ENCODE measurements around the gene RNF38.
"Not testable (repeated sequence)": the region's sequence is repeated elsewhere in the genome, so short reads cannot be mapped to it uniquely, and the experiment has no call there.

The RNF38 gene

DNA sequence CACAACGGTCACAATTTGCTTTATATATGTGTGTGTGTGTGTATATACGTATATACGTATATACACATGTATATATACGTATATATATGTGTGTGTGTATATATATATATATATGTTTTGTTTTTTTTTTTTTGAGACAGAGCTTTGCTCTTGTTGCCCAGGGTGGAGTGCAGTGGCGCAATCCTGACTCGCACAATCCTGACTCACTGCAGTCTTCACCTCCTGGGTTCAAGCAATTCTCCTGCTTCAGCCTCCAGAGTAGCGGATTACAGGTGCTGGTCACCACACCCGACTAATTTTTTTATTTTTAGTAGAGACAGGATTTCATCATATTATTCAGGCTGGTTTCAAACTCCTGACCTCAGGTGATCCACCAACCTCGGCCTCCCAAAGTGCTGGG is 3.1 kb downstream of the RNF38 start:
- Histone ChIP-seq H3K9me3 (ENCODE audit: control insufficient read depth, insufficient read depth, low read length) (no peaks in the 10 kb centered on the region), H3K36me3 (ENCODE audit: insufficient read depth, low read length) (0 out of 2 replicates have a peak, but pooled peaks cover 2% of the 10 kb centered on the region), H3K4me1 (ENCODE audit: insufficient read depth, low read length) (peaks cover 11% of the 10 kb centered on the region; the same call in 1 of the 2 replicates)

DNA sequence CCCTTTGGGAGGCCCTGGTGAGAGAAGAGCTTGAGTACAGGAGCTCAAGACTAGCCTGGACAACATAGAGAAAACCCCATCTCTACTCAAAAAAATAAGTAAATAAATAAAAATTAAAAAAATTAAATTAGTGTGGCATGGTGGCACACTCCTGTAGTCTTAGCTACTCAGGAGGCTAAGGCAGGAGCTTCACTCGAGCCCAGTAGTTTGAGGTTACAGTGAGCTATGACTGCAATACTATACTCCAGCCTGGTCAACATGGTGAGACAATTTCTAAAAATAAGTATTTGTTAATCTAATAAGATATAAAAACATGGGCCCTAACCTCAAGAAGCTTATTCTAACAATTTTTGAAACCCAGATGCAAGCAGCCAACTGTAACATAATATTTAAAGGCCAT is 7.6 kb downstream of the RNF38 start:
- Histone ChIP-seq H3K4me1 (ENCODE audit: insufficient read depth, low read length) (peaks cover 15% of the 10 kb centered on the region; the same call in 1 of the 2 replicates), H3K36me3 (ENCODE audit: insufficient read depth, low read length) (0 out of 2 replicates have a peak, but pooled peaks cover 2% of the 10 kb centered on the region), H3K9me3 (ENCODE audit: control insufficient read depth, insufficient read depth, low read length) (no peaks in the 10 kb centered on the region), H3K9ac (ENCODE audit: low read depth, low read length) (no peak overlapping the region)

More for the DNA sequence above, 3.1 kb downstream of the RNF38 start:
- H3K9ac ChIP-seq (ENCODE audit: low read depth, low read length), result no peak overlapping the region

DNA sequence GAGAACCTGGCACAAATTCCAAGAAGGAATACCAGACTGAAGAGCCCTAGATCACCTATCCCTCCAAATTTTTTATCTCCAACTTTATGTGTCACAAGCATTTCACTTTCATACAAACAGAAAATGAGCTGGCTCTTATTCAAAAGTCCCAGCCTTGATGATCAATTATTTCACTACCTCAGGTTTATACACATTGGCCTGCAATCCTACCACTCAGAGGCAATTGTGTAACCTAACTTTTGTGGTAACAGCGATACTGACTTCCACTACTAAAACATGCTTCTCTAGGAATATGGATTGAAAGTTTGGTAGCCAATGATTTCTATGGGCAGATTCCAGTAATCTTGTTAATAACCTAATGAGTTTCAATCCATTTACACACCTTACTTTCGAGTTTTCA is 10.5 kb downstream of the RNF38 start:
- Histone ChIP-seq H3K36me3 (ENCODE audit: insufficient read depth, low read length) (no peaks in the 10 kb centered on the region), H3K9me3 (ENCODE audit: control insufficient read depth, insufficient read depth, low read length) (no peaks in the 10 kb centered on the region), H3K4me1 (ENCODE audit: insufficient read depth, low read length) (peaks cover 15% of the 10 kb centered on the region; the same call in 1 of the 2 replicates), H3K9ac (ENCODE audit: low read depth, low read length) (no peak overlapping the region)

DNA sequence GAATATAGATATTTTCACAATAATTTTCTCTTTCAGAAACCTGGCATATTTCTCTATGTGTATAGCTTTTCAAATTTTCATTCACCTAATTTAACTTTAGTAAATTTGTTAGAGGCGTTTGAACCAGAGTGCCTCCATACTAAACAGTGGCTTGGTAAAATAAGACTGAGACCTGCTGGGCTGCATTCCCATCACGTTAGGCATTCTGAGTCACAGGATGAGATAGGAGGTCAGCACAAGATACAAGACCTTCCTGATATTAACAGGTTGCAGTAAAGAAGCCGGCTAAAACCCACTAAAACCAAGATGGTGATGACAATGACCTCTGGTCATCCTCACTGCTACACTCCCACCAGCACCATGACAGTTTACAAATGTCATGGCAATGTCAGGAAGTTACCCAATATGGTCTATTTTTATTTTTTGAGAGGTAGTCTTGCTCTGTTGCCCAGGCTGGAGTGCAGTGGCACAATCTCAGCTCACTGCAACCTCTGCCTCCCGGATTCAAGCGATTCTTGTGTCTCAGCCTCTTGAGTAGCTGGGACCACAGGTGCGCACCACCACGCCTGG is 13.6 kb downstream of the RNF38 start:
- peaks cover 18% of the 10 kb centered on the region; the same call in 1 of the 2 replicates for H3K4me1 ChIP-seq (ENCODE audit: insufficient read depth, low read length)
- H3K9me3 ChIP-seq (ENCODE audit: control insufficient read depth, insufficient read depth, low read length); H3K36me3 ChIP-seq (ENCODE audit: insufficient read depth, low read length); H3K9ac ChIP-seq (ENCODE audit: low read depth, low read length): not testable (repeated sequence)

DNA sequence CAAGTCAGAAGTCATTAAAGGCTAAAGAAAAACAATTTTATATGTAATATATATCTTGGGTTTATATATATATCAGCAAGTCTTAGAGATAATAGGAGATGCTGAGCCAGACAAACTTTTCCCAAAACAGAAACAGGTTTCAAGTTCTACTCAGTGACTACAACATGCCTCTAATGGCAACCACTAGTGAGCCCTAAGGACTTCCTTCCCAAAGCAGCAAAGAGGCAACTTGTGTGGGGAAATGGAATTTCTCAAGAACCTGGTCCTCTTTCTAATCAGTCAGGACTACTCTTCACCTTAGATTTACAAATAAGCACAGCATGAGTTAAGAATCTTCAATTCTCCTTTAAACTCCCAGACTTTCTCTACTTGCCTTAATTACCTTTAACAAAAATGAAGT is 17.6 kb downstream of the RNF38 start:
- no peaks in the 10 kb centered on the region for H3K9me3 ChIP-seq (ENCODE audit: control insufficient read depth, insufficient read depth, low read length)
- peaks cover 19% of the 10 kb centered on the region; the same call in 1 of the 2 replicates for H3K4me1 ChIP-seq (ENCODE audit: insufficient read depth, low read length)
- H3K36me3 ChIP-seq (ENCODE audit: insufficient read depth, low read length), result no peaks in the 10 kb centered on the region
- no peak overlapping the region for H3K9ac ChIP-seq (ENCODE audit: low read depth, low read length)

DNA sequence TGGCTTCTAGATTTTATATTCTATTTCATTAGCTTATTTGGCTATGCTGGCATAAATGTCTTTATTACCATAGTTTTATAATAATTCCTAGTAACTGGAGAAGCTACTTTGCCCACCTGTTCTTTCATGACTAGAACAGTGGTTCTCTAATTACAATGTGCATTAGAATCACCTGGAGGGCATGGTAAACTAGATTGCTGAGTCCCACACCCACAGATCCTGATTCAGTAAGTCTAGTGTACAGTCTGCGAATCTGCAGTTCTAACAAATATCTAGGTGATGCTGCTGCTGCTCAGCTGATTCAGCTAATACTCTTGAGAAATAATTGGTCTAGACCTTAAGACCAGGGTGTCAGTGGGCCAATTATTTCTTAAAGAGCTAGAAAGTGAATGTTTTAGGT is 35.5 kb downstream of the RNF38 start:
- peaks cover 13% of the 10 kb centered on the region for H3K36me3 ChIP-seq (ENCODE audit: insufficient read depth, low read length)

DNA sequence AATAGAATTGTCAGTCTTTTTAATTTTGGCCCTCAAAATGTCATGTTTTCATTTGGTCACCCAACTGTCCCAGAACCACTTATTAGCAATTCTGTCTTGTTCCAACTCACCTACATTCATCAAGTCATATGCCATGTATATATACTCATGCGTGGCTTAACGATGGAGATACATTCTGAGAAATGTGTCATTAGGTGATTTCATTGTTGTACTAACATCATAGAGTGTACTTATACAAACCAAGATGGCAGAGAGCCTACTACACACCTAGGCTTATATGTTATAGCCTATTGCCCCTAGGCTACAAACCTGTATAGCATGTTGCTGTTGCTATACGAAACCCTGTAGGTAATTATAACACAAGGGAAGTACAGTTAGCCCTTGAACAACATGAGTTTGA is 36.6 kb downstream of the RNF38 start:
- Histone ChIP-seq H3K4me1 (ENCODE audit: insufficient read depth, low read length) (no peaks in the 10 kb centered on the region), H3K9me3 (ENCODE audit: control insufficient read depth, insufficient read depth, low read length) (no peaks in the 10 kb centered on the region), H3K36me3 (ENCODE audit: insufficient read depth, low read length) (peaks cover 11% of the 10 kb centered on the region; the same call in 1 of the 2 replicates), H3K9ac (ENCODE audit: low read depth, low read length) (no peak overlapping the region)

More for the DNA sequence above, 35.5 kb downstream of the RNF38 start:
- Histone ChIP-seq H3K9ac (ENCODE audit: low read depth, low read length) (no peak overlapping the region), H3K4me1 (ENCODE audit: insufficient read depth, low read length) (no peaks in the 10 kb centered on the region), H3K9me3 (ENCODE audit: control insufficient read depth, insufficient read depth, low read length) (no peaks in the 10 kb centered on the region)

DNA sequence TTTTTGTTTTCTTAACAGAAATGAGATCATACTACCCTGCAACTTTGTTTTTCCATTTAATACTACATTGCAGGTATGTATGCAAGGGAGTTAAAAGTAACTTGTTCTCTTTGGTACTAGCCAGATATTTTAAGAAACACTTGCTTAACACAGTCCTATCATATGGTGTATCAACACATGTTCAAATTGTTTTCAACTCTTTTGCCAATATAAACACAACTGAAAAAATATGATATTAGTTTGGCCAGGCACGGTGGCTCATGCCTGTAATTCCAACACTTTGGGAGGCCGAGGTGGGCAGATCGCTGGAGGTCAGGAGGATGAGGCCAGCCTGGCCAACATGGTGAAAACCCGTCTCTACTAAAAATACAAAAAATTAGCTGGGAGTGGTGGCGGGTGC is 41.6 kb downstream of the RNF38 start:
- no peaks in the 10 kb centered on the region for H3K9me3 ChIP-seq (ENCODE audit: control insufficient read depth, insufficient read depth, low read length)
- H3K4me1 ChIP-seq (ENCODE audit: insufficient read depth, low read length), result no peaks in the 10 kb centered on the region
- no peak overlapping the region for H3K9ac ChIP-seq (ENCODE audit: low read depth, low read length)
- peaks cover 3% of the 10 kb centered on the region for H3K36me3 ChIP-seq (ENCODE audit: insufficient read depth, low read length)

DNA sequence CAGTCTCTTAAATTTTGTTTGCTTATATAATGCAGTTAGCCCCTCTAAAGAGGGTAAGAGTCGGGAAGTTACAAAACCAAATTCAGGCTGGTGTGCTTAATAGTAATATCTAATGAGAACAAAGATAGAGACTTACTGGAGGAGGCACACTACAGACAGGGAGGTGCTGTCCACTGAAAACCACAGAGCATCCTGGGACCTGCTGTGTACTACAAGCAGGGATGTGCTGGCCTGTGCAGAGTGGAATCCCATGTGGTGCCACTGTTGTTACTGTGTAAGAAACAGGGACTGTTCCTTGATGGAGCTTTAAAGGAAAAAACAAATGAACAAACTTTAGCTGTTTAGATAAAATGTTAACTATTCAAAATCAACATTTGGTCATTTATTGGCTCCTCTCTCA is 42.4 kb downstream of the RNF38 start:
- Histone ChIP-seq H3K9ac (ENCODE audit: low read depth, low read length) (no peak overlapping the region), H3K4me1 (ENCODE audit: insufficient read depth, low read length) (no peaks in the 10 kb centered on the region), H3K9me3 (ENCODE audit: control insufficient read depth, insufficient read depth, low read length) (no peaks in the 10 kb centered on the region), H3K36me3 (ENCODE audit: insufficient read depth, low read length) (peaks cover 3% of the 10 kb centered on the region)

DNA sequence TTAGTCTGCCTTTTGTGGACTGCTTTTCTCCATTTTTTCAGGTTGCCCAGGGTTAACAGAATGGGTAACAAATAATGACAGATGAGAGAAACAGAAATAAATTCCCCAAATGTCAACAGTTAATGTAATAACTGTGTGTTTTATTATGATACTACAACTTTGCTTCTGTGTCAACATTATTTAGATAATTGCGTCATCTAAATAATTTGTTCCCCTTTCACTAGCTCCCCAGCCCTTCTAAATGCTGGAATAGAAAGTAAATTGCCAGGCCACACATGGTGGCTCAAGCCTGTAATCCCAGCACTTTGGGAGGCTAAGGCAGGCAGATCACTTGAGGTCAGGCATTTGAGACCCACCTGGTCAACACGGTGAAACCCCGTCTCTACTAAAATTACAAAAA is 53.5 kb downstream of the RNF38 start:
- H3K36me3 ChIP-seq (ENCODE audit: insufficient read depth, low read length), result peaks cover 31% of the 10 kb centered on the region
- no peaks in the 10 kb centered on the region for H3K9me3 ChIP-seq (ENCODE audit: control insufficient read depth, insufficient read depth, low read length)

DNA sequence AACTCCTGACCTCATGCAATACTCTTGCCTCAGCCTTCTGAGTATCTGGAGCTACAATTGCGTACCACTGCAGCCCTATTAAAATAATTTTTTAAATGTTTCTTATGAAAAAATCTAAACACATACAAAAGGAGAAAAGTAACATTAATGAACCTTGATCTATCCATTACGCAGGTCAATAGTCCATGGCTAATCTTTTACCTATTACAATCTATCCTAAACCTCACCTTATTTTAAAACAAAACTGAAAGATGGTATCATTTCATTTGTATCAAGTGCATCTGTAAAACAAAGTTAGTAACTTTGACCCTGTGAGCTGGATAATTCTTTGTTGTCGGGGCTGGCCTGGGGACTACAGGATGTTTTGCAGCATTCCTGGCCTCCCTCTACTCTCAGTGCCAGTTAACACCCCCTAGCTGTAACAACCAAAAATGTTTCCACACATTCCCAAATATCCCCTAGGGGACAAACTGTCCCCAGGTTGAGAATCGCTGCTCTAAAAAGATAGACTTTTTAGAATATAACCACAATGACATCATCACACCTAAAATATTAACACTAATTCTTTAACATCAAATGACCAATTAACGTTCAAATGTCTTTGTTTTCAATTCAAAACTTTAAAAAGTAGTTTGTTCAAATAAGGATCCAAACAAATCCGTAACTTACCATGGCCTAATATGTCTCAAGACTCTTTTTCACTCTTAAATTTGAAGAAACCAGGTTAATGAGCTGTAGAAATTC is 54.8 kb downstream of the RNF38 start:
- no peak overlapping the region for H3K9ac ChIP-seq (ENCODE audit: low read depth, low read length)
- no peaks in the 10 kb centered on the region for H3K4me1 ChIP-seq (ENCODE audit: insufficient read depth, low read length)
- peaks cover 29% of the 10 kb centered on the region for H3K36me3 ChIP-seq (ENCODE audit: insufficient read depth, low read length)
- no peaks in the 10 kb centered on the region for H3K9me3 ChIP-seq (ENCODE audit: control insufficient read depth, insufficient read depth, low read length)

More for the DNA sequence above, 53.5 kb downstream of the RNF38 start:
- Histone ChIP-seq H3K9ac (ENCODE audit: low read depth, low read length) (no peak overlapping the region), H3K4me1 (ENCODE audit: insufficient read depth, low read length) (no peaks in the 10 kb centered on the region)

DNA sequence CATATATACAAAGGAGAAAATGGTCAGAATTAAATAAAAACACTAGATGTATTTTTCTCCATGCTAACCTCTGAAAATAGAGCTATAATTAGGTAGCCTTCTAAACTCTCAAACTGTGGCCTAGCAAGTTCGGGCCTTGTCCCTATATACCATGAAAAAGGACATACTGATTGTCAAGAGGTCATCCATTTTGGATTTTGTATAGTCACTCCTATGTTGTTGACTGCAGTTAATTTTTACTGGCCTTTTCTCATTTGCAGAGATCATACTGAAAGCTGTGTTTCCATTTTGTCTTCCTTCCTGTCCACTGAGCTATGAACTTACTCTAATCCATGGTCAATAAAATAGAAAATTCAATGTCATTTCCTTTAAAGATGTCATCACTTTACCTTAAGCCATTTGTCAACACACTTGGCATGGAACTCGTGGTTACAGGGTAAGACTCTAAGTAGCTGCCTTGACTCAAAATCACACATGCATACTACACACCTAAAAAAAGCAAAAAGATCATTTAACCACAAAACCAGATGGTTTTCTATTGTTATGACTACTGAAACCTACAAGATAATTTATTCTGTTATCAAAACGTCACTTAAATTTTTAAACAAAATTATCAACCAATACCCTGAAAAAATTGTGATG is 58.0 kb downstream of the RNF38 start:
- Histone ChIP-seq H3K4me1 (ENCODE audit: insufficient read depth, low read length) (no peaks in the 10 kb centered on the region), H3K9ac (ENCODE audit: low read depth, low read length) (no peak overlapping the region), H3K36me3 (ENCODE audit: insufficient read depth, low read length) (peaks cover 24% of the 10 kb centered on the region), H3K9me3 (ENCODE audit: control insufficient read depth, insufficient read depth, low read length) (no peaks in the 10 kb centered on the region)

DNA sequence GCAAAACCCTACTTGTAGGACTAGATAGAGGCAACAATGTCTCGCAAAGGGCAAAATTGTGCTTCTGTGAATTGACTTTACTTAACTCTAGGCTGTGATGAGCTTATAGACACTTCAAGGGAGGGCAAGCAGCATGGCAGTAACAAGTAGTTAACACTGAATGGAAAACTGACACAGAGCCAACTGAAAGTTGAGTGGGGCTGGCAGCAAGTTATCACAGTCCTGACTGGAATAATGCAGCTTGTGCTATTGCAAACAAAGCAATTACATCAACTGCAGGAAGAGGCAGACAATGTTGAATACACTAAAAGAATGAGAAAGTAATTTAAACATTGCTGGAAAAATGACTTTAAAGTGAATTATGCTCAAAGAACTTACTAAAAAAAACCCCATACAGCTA is 62.2 kb downstream of the RNF38 start:
- no peaks in the 10 kb centered on the region for H3K9me3 ChIP-seq (ENCODE audit: control insufficient read depth, insufficient read depth, low read length)
- no peak overlapping the region for H3K9ac ChIP-seq (ENCODE audit: low read depth, low read length)
- peaks cover 11% of the 10 kb centered on the region for H3K36me3 ChIP-seq (ENCODE audit: insufficient read depth, low read length)
- H3K4me1 ChIP-seq (ENCODE audit: insufficient read depth, low read length), result no peaks in the 10 kb centered on the region

DNA sequence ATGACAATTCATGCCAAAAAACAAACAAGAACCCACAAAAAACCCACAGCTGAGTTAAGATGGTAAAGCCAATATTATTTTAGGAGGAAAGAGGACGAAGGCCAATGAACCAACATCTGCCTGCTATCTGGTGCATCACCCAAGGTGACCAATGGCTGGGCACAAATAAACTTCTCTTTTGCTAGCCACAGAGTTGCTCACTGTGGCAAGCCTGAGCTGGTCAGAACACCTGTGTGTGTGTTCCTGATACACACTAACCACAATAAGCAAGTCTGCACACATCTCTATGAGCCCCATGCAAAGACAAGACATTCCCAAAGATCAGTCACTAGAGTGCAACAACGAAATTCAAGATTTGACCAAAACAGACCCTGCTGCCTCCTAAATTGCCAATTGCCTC is 63.1 kb downstream of the RNF38 start:
- H3K9me3 ChIP-seq (ENCODE audit: control insufficient read depth, insufficient read depth, low read length), result no peaks in the 10 kb centered on the region
- H3K4me1 ChIP-seq (ENCODE audit: insufficient read depth, low read length), result no peaks in the 10 kb centered on the region
- H3K9ac ChIP-seq (ENCODE audit: low read depth, low read length), result no peak overlapping the region
- H3K36me3 ChIP-seq (ENCODE audit: insufficient read depth, low read length), result peaks cover 9% of the 10 kb centered on the region

Data from ES-I3 (cell line).